Activated naive CD8-positive, alpha-beta T cell treated with anti-CD3 and anti-CD28 coated beads for 36 hours (primary cell): ENCODE measurements around the gene PIK3IP1. TPM values are rescaled to one million over a fixed set of nuclear protein-coding genes. Genes with fewer than 3 reads are reported as not detected.
A peak's percentile ranks its signal among the peaks of the same experiment; 100 is the strongest.

ENCODE experiments used
- DNase-seq: peaks from one replicate; pipeline ENCODE4 v3.0.0; 2021
- H3K27ac Mint-ChIP-seq: one replicate; pipeline ENCODE4 v1.8.0; 2022; ENCODE audit warnings: mild to moderate bottlenecking, moderate library complexity, mixed read lengths
- H3K27me3 Mint-ChIP-seq: one replicate; pipeline ENCODE4 v1.8.0; 2022; ENCODE audit warnings: mild to moderate bottlenecking, mixed read lengths
- H3K36me3 Mint-ChIP-seq: one replicate; pipeline ENCODE4 v1.8.0; 2021; ENCODE audit warnings: mild to moderate bottlenecking, mixed read lengths
- H3K4me1 Mint-ChIP-seq: one replicate; pipeline ENCODE4 v1.8.0; 2021; ENCODE audit warnings: mixed read lengths
- H3K4me3 Mint-ChIP-seq: one replicate; pipeline ENCODE4 v1.8.0; 2022; ENCODE audit warnings: mild to moderate bottlenecking, moderate library complexity, mixed read lengths
- H3K9me3 Mint-ChIP-seq: one replicate; pipeline ENCODE4 v1.8.0; 2022; ENCODE audit warnings: mixed read lengths
- total RNA-seq, 2 experiments: library from RNA; stranded (reverse); gene quantifications; one replicate each; pipeline ENCODE4 v1.2.3, GENCODE V29; 2021

The PIK3IP1 gene
- total RNA-seq, 2 experiments from 2014 or later: 10.7 to 11.3 TPM

GRCh38 chr22:31290494-31291471 lies 1.5 kb downstream of the PIK3IP1 start:
- peaks cover 2% of the 10 kb centered on the region for H3K9me3 Mint-ChIP-seq
- peak; percentile 96 for DNase-seq
- H3K4me3 Mint-ChIP-seq: peak overlapping the region; percentile 92
- H3K4me1 Mint-ChIP-seq: peaks cover 64% of the 10 kb centered on the region
- H3K36me3 Mint-ChIP-seq: peaks cover 21% of the 10 kb centered on the region
- peak overlapping the region; percentile 99 for H3K27ac Mint-ChIP-seq
- H3K27me3 Mint-ChIP-seq: no peaks in the 10 kb centered on the region

GRCh38 chr22:31289344-31289743 lies 2.9 kb downstream of the PIK3IP1 start:
- H3K4me1 Mint-ChIP-seq: peaks cover 71% of the 10 kb centered on the region
- DNase-seq: no peak
- H3K36me3 Mint-ChIP-seq: peaks cover 29% of the 10 kb centered on the region
- H3K9me3 Mint-ChIP-seq: peaks cover 1% of the 10 kb centered on the region
- peak overlapping the region; percentile 92 for H3K4me3 Mint-ChIP-seq
- H3K27me3 Mint-ChIP-seq: no peaks in the 10 kb centered on the region
- peak overlapping the region; percentile 99 for H3K27ac Mint-ChIP-seq

- H3K4me3 Mint-ChIP-seq: peak overlapping the region; percentile 92
- no peaks in the 10 kb centered on the region for H3K9me3 Mint-ChIP-seq
- H3K4me1 Mint-ChIP-seq: peaks cover 73% of the 10 kb centered on the region
- DNase-seq: no peak
- peak overlapping the region; percentile 99 for H3K27ac Mint-ChIP-seq
- H3K36me3 Mint-ChIP-seq: peaks cover 26% of the 10 kb centered on the region
- no peaks in the 10 kb centered on the region for H3K27me3 Mint-ChIP-seq
Measured at GRCh38 chr22:31288496-31289240, 3.6 kb downstream of the PIK3IP1 start.

- H3K27ac Mint-ChIP-seq: peak overlapping the region; percentile 99
- peak overlapping the region; percentile 92 for H3K4me3 Mint-ChIP-seq
- no peaks in the 10 kb centered on the region for H3K9me3 Mint-ChIP-seq
- no peaks in the 10 kb centered on the region for H3K27me3 Mint-ChIP-seq
- peaks cover 76% of the 10 kb centered on the region for H3K4me1 Mint-ChIP-seq
- no peak for DNase-seq
- peaks cover 30% of the 10 kb centered on the region for H3K36me3 Mint-ChIP-seq
Measured at GRCh38 chr22:31287818-31288495, 4.3 kb downstream of the PIK3IP1 start.

DNA sequence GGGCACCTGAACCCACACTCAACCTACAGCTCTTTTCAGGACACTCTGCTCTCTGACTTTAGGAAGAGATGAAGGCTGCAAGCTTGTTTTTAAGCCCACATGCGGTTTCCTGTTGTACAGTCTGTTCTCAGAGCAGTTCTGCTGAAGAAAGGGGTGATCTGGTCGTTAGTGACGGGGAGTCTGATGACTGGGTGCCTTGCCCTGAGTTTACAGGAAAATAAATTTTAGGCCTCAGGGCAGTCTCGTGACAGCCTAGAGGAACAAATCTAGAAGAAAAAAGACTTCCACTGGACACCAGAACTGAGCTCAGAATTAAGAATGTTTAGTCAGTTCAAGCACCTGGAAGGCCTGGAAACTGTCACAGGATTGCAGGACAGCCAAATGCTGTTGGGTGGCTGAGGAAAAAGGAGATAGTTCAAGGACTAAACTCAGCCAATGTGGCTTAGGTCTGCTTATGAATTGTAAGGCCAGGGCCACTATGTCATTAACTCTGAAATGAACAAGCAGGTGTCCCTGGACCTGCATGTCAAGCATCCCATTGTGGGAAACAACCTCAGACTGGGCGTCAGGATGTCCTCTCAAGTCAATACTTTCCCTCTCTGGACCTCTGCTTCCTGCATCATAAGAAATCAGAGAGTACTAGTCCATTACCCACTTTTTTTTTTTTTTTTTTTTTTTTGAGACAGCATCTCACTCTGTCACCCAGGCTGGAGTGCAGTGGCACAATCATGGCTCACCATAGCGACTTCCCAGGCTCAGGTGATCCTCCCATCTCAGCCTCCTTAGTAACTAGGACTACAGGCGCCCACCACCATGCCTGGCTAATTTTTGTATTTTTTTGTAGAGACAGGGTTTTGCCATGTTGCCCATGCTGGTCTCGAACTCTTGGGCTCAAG lies 5.7 kb downstream of the PIK3IP1 start:
- H3K27ac Mint-ChIP-seq: peak overlapping the region; percentile 99
- no peaks in the 10 kb centered on the region for H3K9me3 Mint-ChIP-seq
- no peaks in the 10 kb centered on the region for H3K27me3 Mint-ChIP-seq
- H3K4me3 Mint-ChIP-seq: peak overlapping the region; percentile 58
- peaks cover 74% of the 10 kb centered on the region for H3K4me1 Mint-ChIP-seq
- peak; percentile 58 for DNase-seq
- peaks cover 33% of the 10 kb centered on the region for H3K36me3 Mint-ChIP-seq

- Mint-ChIP-seq H3K27me3 (no peaks in the 10 kb centered on the region), H3K4me1 (peaks cover 87% of the 10 kb centered on the region), H3K9me3 (no peaks in the 10 kb centered on the region), H3K27ac (peak overlapping the region; percentile 99), H3K36me3 (peaks cover 42% of the 10 kb centered on the region), H3K4me3 (no peak overlapping the region)
- no peak for DNase-seq
Measured at GRCh38 chr22:31284281-31285155, 7.8 kb downstream of the PIK3IP1 start.

DNA sequence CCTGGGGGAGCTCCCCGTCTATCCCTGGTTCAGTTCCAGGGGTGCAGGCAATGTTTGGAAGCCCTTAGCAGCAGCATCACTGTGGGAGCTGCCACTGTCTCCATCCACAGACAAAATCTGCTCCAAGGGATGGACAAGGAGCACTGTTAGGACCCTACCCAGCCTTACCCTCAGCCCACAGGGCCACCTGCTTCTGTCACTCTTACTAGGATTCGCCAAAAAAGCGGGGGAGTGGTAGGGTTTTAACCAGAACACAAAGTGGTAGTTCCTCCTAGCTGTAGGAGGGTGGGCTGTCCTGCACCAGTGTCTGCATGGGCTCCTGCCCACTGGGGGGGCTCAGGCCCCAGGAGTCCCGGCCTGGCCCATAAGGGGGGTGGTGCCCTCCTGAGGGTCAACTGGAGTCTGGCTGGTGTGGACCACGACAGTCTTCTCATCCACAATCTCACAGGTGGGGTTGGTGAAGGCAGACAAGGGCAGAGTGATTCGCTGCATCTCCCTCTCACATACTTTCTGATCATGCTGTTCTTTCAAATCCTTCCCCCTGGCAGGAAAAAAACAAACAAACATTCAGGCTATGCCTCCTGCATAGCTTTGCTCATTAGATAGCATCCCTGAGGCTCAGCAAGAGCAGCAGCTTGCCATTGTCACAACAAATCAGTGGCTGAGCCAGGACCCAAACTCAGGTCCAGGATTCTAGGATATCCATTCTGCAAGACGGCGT lies 9.4 kb downstream of the PIK3IP1 start:
- no peak overlapping the region for H3K4me3 Mint-ChIP-seq
- DNase-seq: no peak
- peaks cover 88% of the 10 kb centered on the region for H3K4me1 Mint-ChIP-seq
- H3K27ac Mint-ChIP-seq: peak overlapping the region; percentile 99
- H3K9me3 Mint-ChIP-seq: no peaks in the 10 kb centered on the region
- peaks cover 46% of the 10 kb centered on the region for H3K36me3 Mint-ChIP-seq
- H3K27me3 Mint-ChIP-seq: no peaks in the 10 kb centered on the region

- Mint-ChIP-seq H3K36me3 (peaks cover 44% of the 10 kb centered on the region), H3K4me1 (peaks cover 86% of the 10 kb centered on the region), H3K27ac (peak overlapping the region; percentile 83), H3K9me3 (no peaks in the 10 kb centered on the region), H3K27me3 (no peaks in the 10 kb centered on the region), H3K4me3 (no peak overlapping the region)
- DNase-seq: no peak
Measured at GRCh38 chr22:31281733-31282132, 10.6 kb downstream of the PIK3IP1 start.

- no peak for DNase-seq
- peaks cover 78% of the 10 kb centered on the region for H3K4me1 Mint-ChIP-seq
- H3K4me3 Mint-ChIP-seq: no peak overlapping the region
- no peaks in the 10 kb centered on the region for H3K9me3 Mint-ChIP-seq
- no peaks in the 10 kb centered on the region for H3K27me3 Mint-ChIP-seq
- peaks cover 47% of the 10 kb centered on the region for H3K36me3 Mint-ChIP-seq
- H3K27ac Mint-ChIP-seq: peak overlapping the region; percentile 82
Measured at GRCh38 chr22:31279821-31280505, 12.3 kb downstream of the PIK3IP1 start.

DNA sequence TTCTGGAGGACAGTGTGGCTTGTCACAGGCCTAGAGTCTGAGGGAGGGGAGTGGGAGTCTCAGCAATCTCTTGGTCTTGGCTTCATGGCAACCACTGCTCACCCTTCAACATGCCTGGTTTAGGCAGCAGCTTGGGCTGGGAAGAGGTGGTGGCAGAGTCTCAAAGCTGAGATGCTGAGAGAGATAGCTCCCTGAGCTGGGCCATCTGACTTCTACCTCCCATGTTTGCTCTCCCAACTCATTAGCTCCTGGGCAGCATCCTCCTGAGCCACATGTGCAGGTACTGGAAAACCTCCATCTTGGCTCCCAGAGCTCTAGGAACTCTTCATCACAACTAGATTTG lies 13.0 kb downstream of the PIK3IP1 start:
- Mint-ChIP-seq H3K27ac (peak overlapping the region; percentile 82), H3K4me3 (no peak overlapping the region), H3K36me3 (peaks cover 51% of the 10 kb centered on the region), H3K9me3 (no peaks in the 10 kb centered on the region), H3K4me1 (peaks cover 75% of the 10 kb centered on the region), H3K27me3 (no peaks in the 10 kb centered on the region)
- no peak for DNase-seq

- Mint-ChIP-seq H3K27ac (peak overlapping the region; percentile 82), H3K36me3 (peaks cover 56% of the 10 kb centered on the region), H3K27me3 (no peaks in the 10 kb centered on the region), H3K4me1 (peaks cover 72% of the 10 kb centered on the region), H3K9me3 (no peaks in the 10 kb centered on the region), H3K4me3 (no peak overlapping the region)
- DNase-seq: no peak
Measured at GRCh38 chr22:31278626-31279326, 13.5 kb downstream of the PIK3IP1 start.

DNA sequence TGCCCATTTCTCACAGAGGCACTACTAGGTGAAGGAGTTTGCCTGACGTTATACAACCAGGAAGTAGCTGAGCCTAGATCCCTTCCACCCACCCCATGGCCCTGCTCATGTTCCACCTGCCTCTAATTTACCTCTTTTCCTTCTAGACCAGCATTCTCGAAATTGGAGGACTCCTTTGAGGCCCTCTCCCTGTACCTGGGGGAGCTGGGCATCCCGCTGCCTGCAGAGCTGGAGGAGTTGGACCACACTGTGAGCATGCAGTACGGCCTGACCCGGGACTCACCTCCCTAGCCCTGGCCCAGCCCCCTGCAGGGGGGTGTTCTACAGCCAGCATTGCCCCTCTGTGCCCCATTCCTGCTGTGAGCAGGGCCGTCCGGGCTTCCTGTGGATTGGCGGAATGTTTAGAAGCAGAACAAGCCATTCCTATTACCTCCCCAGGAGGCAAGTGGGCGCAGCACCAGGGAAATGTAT lies 14.1 kb downstream of the PIK3IP1 start:
- Mint-ChIP-seq H3K36me3 (peaks cover 52% of the 10 kb centered on the region), H3K27ac (peak overlapping the region; percentile 82), H3K4me1 (peaks cover 70% of the 10 kb centered on the region), H3K4me3 (no peak overlapping the region), H3K27me3 (no peaks in the 10 kb centered on the region), H3K9me3 (no peaks in the 10 kb centered on the region)
- no peak for DNase-seq
